GM12878 (cell line): ENCODE results near the gene RYK. TPM values are rescaled to one million over a fixed set of nuclear protein-coding genes. Genes with fewer than 3 reads are reported as not detected.

Experiments
- ATAC-seq: fragments of 200-7000 bp; cut with Tn5 transposase; 3 replicates; pipeline ENCODE4 v1.9.1; 2020; ENCODE audit warnings: mild to moderate bottlenecking, moderate library complexity
- BruUV-seq: library from RNA; stranded (reverse); fragments of 400-500 nt; replicated peaks from 2 replicates; lab custom pipeline; 2021; lab: Mats Ljungman, UMichigan
- CTCF ChIA-PET: fragments of 300-600 bp; sonication (Branson Sonifier 250); formaldehyde crosslinking; extraction: SDS; loops from one replicate; lab custom pipeline; 2021; ENCODE audit warnings: inconsistent platforms; lab: Yijun Ruan, JAX
- POLR2A ChIA-PET: fragments of 350-600 bp; formaldehyde crosslinking; extraction: SDS; loops from one replicate; lab custom pipeline; 2021; ENCODE audit warnings: inconsistent platforms; lab: Charles Lee
- RAD21 ChIA-PET: fragments of 300-600 bp; sonication (Branson Sonifier 250); formaldehyde crosslinking; loops from one replicate; lab custom pipeline; 2023; ENCODE audit warnings: antibody characterized with exemption; ENCODE audit not compliant: unreplicated experiment; lab: Charles Lee
- SMC1A ChIA-PET: fragments of 300-600 bp; sonication (Branson Sonifier 250); formaldehyde crosslinking; loops from one replicate; lab custom pipeline; 2023; ENCODE audit not compliant: unreplicated experiment, uncharacterized antibody; lab: Charles Lee
- DNase-seq: peaks from one replicate; pipeline ENCODE4 v3.0.0-alpha.2; 2011; ENCODE audit warnings: low read depth, low spot score
- FAIRE-seq: peaks from 3 replicates; lab custom pipeline; 2011; peaks lifted over from hg19 to GRCh38; lab: Jason Lieb, UNC
- H2AFZ ChIP-seq: 2 replicates; pipeline ENCODE4 v1.6.0; 2011; ENCODE audit warnings: low read depth, low read length, control low read depth; ENCODE audit not compliant: control insufficient read depth
- H3K27ac ChIP-seq: 2 replicates; pipeline ENCODE4 v1.5.1; 2011; ENCODE audit warnings: control low read depth; ENCODE audit not compliant: control insufficient read depth, insufficient read depth
- H3K27me3 ChIP-seq, 2 experiments: replicated peaks in 1 of 2; 2 replicates each; pipeline versions ENCODE4 v1.6.0 to v1.6.1; 2011; ENCODE audit warnings: low read length in 1 of 2; ENCODE audit not compliant: control insufficient read depth in 2 of 2, insufficient read depth in 2 of 2
- H3K36me3 ChIP-seq, 2 experiments: 2 replicates each; pipeline ENCODE4 v1.5.1; 2011; ENCODE audit warnings: low read length in 1 of 2; ENCODE audit not compliant: control insufficient read depth in 2 of 2, insufficient read depth in 2 of 2
- H3K4me1 ChIP-seq: 2 replicates; pipeline ENCODE4 v1.6.1; 2011; ENCODE audit warnings: mild to moderate bottlenecking, low read length, moderate library complexity, mixed read lengths; ENCODE audit not compliant: control insufficient read depth, insufficient read depth
- H3K4me2 ChIP-seq: 2 replicates; pipeline ENCODE4 v1.6.0; 2011; ENCODE audit warnings: control low read depth; ENCODE audit not compliant: control insufficient read depth, insufficient read depth
- H3K4me3 ChIP-seq: fragments of 200-600 bp; sonication (generic); 2 replicates; pipeline ENCODE4 v1.5.1; 2016
- H3K79me2 ChIP-seq: 2 replicates; pipeline ENCODE4 v1.6.0; 2011; ENCODE audit warnings: low read length; ENCODE audit not compliant: control insufficient read depth, insufficient read depth
- H3K9ac ChIP-seq: 2 replicates; pipeline ENCODE4 v1.8.0; 2011; ENCODE audit warnings: low read length, control low read depth, mixed read lengths; ENCODE audit not compliant: control insufficient read depth, insufficient read depth
- H3K9me3 ChIP-seq: replicated peaks from 3 replicates; pipeline ENCODE4 v1.5.1; 2011; ENCODE audit warnings: mild to moderate bottlenecking, low read length; ENCODE audit not compliant: control insufficient read depth, insufficient read depth
- H4K20me1 ChIP-seq: 2 replicates; pipeline ENCODE4 v1.6.0; 2011; ENCODE audit not compliant: control insufficient read depth, insufficient read depth
- EGR1 ChIP-seq, 2 experiments: IDR thresholded peaks; 1 replicate in 1 of 2; 2 replicates in 1 of 2; pipeline ENCODE4 v1.6.1; 2011 to 2012; ENCODE audit warnings: low read depth in 2 of 2, low read length in 2 of 2, borderline replicate concordance in 1 of 2, mild to moderate bottlenecking in 1 of 2, moderate library complexity in 1 of 2
- EP300 ChIP-seq, 2 experiments: fragments of 150-350 bp in 1 of 2; IDR thresholded peaks; 2 replicates each; pipeline ENCODE4 v1.6.1; 2011 to 2012; ENCODE audit warnings: low read depth in 2 of 2, low read length in 2 of 2, borderline replicate concordance in 1 of 2, improper control_type of control experiment in 1 of 2, inconsistent platforms in 1 of 2; ENCODE audit not compliant: control insufficient read depth in 1 of 2
- HDAC2 ChIP-seq: fragments of 200-600 bp; sonication (generic); IDR thresholded peaks from 2 replicates; pipeline ENCODE4 v1.6.1; 2017
- POLR2AphosphoS2 ChIP-seq: IDR thresholded peaks from 2 replicates; pipeline ENCODE4 v1.6.1; 2011; ENCODE audit warnings: low read depth, mild to moderate bottlenecking, low read length, improper control_type of control experiment, moderate library complexity
- SIX5 ChIP-seq: IDR thresholded peaks from 2 replicates; pipeline ENCODE4 v1.6.1; 2011; ENCODE audit warnings: mild to moderate bottlenecking, low read depth, low read length, moderate library complexity; ENCODE audit not compliant: severe bottlenecking
- SPI1 ChIP-seq: IDR thresholded peaks from 2 replicates; pipeline ENCODE4 v1.6.1; 2011; ENCODE audit warnings: low read depth, mild to moderate bottlenecking, low read length, moderate library complexity, borderline replicate concordance; ENCODE audit not compliant: insufficient read depth
- TCF12 ChIP-seq: IDR thresholded peaks from 2 replicates; pipeline ENCODE4 v1.6.1; 2011; ENCODE audit warnings: low read depth, mild to moderate bottlenecking, low read length
- ZNF24 ChIP-seq: fragments of 450-650 bp; IDR thresholded peaks from 2 replicates; pipeline ENCODE4 v1.6.1; 2017; ENCODE audit warnings: antibody characterized with exemption, mild to moderate bottlenecking
- ZNF622 ChIP-seq: fragments of 450-650 bp; IDR thresholded peaks from 2 replicates; pipeline ENCODE4 v1.6.1; 2017; ENCODE audit warnings: mild to moderate bottlenecking, inconsistent platforms
- WGBS: methylation state at CpG from one replicate; pipeline ENCODE4 v1.1.6; 2016; ENCODE audit warnings: low lambda C conversion rate; ENCODE audit not compliant: insufficient replicate concordance, insufficient coverage; ENCODE audit errors: missing lambda C conversion rate; 5-methylcytosine and 5-hydroxymethylcytosine counted together
- in situ Hi-C: fragments of 300-500 bp; cut with MboI; formaldehyde crosslinking; loops from 9 replicates; pipeline ENCODE4 v1.14.3; 2018; ENCODE audit warnings: mixed read lengths
- intact Hi-C: fragments of 100-400 bp; cut with micrococcal nuclease; formaldehyde crosslinking; loops from one replicate; pipeline ENCODE4 v1.14.2; 2022; ENCODE audit not compliant: unreplicated experiment
- polyA plus RNA-seq, 11 experiments: library from polyadenylated mRNA; depleted of rRNA in 4 of 11; unstranded in 6 of 11; stranded (reverse) in 5 of 11; fragments of >200 nt; fragmentation: Nextera tagmentation in 4 of 11; fragmentation: Illumina TruSeq in 1 of 11; extraction: Ambion mirVana in 4 of 11; extraction: Trizol in 1 of 11; gene quantifications; 1 replicate in 1 of 11; 2 replicates in 10 of 11; pipeline versions ENCODE4 v1.2.1 to v1.2.3, GENCODE V29; 2011 to 2016; ENCODE audit warnings: inconsistent platforms in 2 of 11, missing spikeins in 2 of 11, low read depth in 1 of 11
- total RNA-seq, 4 experiments: library from RNA; depleted of rRNA in 3 of 4; stranded (reverse); fragments of >200 nt in 3 of 4; fragmentation: Illumina TruSeq in 1 of 4; extraction: Trizol in 1 of 4; gene quantifications; 2 replicates each; pipeline versions ENCODE4 v1.2.1 to v1.2.3, GENCODE V29; 2013 to 2021

The RYK gene
- total and polyA plus RNA-seq, 10 of the 15 experiments (the other 5 are each of a cell fraction or from before 2014, with no cell fraction given) = 2.0 to 25.1 (median 11.1) TPM

GRCh38 chr3:134145183-134145582 is 105.5 kb downstream of the RYK start:
- Histone ChIP-seq H4K20me1 (no peaks in the 10 kb centered on the region), H3K36me3 (no peaks in the 10 kb centered on the region), H3K4me1 (no peaks in the 10 kb centered on the region; the same call in 1 of the 2 replicates), H3K27ac (no peak overlapping the region)
- CTCF ChIA-PET = no interaction called here
- TF ChIP-seq ZNF24 (no peak), EGR1 (IDR thresholded peaks at IDR 0.05; ENCODE audit: borderline replicate concordance in 1 of 2, low read depth in 2 of 2, low read length in 2 of 2) (no peak), EP300 (IDR thresholded peaks at IDR 0.05; ENCODE audit: borderline replicate concordance in 1 of 2, control insufficient read depth in 1 of 2, low read depth in 2 of 2, low read length in 2 of 2) (no peak), HDAC2 (no peak), TCF12 (no peak), ZNF622 (no peak), POLR2AphosphoS2 (no peak), SIX5 (no peak), SPI1 (no peak)
- TF ChIP-seq, all 136 proteins: peak for 0
- RAD21 ChIA-PET = no interaction called here
- H3K9me3 ChIP-seq = no peaks in the 10 kb centered on the region
- H3K27me3 ChIP-seq = no peaks in the 10 kb centered on the region
- H3K9ac ChIP-seq = no peak overlapping the region
- no peak overlapping the region for H3K4me2 ChIP-seq
- in situ Hi-C loops (no loop called here), intact Hi-C loops (no loop called here)
- no TSS peak for BruUV-seq
- no peak overlapping the region for H2AFZ ChIP-seq
- WGBS = 23% methylated on average over 3 of the region's 3 CpGs
- no peak overlapping the region for H3K4me3 ChIP-seq
- FAIRE-seq (no peak), DNase-seq (no peak), ATAC-seq (no peak)
- POLR2A ChIA-PET = no interaction called here
- SMC1A ChIA-PET = no interaction called here
- H3K79me2 ChIP-seq = no peaks in the 10 kb centered on the region
